K562 (cell line): ENCODE measurements around the gene CACNA2D3. TPM values are rescaled to one million over a fixed set of nuclear protein-coding genes. Genes with fewer than 3 reads are reported as not detected.

Experiments used
- ATAC-seq: fragments of 200-7000 bp; cut with Tn5 transposase; 3 replicates; pipeline ENCODE4 v1.9.1; 2020; ENCODE audit warnings: moderate library complexity
- BruUV-seq: library from RNA; stranded (reverse); fragments of 400-500 nt; replicated peaks from 2 replicates; lab custom pipeline; 2021; lab: Mats Ljungman, UMichigan
- CTCF ChIA-PET: fragments of 300-600 bp; formaldehyde crosslinking; extraction: SDS; loops from one replicate; lab custom pipeline; 2021; ENCODE audit warnings: low intra/inter-chr PET ratio; lab: Yijun Ruan, JAX
- POLR2A ChIA-PET: fragments of 300-600, 350-650 bp; sonication (Branson Sonifier 250); formaldehyde crosslinking; extraction: SDS; loops from one replicate; lab custom pipeline; 2021; ENCODE audit warnings: antibody characterized with exemption, inconsistent platforms; lab: Yijun Ruan, JAX
- DNase-seq, 4 experiments: peaks; one replicate each; pipeline versions ENCODE4 v3.0.0 to v3.0.0-alpha.2; 2011 to 2018; ENCODE audit warnings: low spot score in 3 of 4, mixed read lengths in 3 of 4; ENCODE audit errors: extremely low read depth in 1 of 4
- FAIRE-seq: peaks from 2 replicates; lab custom pipeline; 2011; peaks lifted over from hg19 to GRCh38; lab: Jason Lieb, UNC
- H2AFZ ChIP-seq: 2 replicates; pipeline ENCODE4 v1.6.0; 2011; ENCODE audit warnings: low read depth, low read length, control low read depth, inconsistent platforms
- H3K27ac ChIP-seq: fragments of 200-600 bp; 3 replicates; pipeline ENCODE4 v1.8.0; 2011; ENCODE audit warnings: low read depth, mild to moderate bottlenecking, control low read depth, inconsistent platforms, low read length, moderate library complexity, mixed read lengths; ENCODE audit errors: extremely low read depth
- H3K27me3 ChIP-seq, 2 experiments: fragments of 300-600 bp in 1 of 2; 2 replicates in 1 of 2; 3 replicates in 1 of 2; pipeline versions ENCODE4 v1.6.0 to v1.8.0; 2011; ENCODE audit warnings: inconsistent platforms in 2 of 2, low read length in 2 of 2, mild to moderate bottlenecking in 1 of 2, mixed read lengths in 1 of 2, moderate library complexity in 1 of 2; ENCODE audit not compliant: control insufficient read depth in 2 of 2, insufficient read depth in 2 of 2
- H3K36me3 ChIP-seq: fragments of 300-600 bp; 3 replicates; pipeline ENCODE4 v1.8.0; 2011; ENCODE audit warnings: mild to moderate bottlenecking, low read length, inconsistent platforms; ENCODE audit not compliant: control insufficient read depth, insufficient read depth
- H3K4me1 ChIP-seq, 2 experiments: fragments of 200-600 bp in 1 of 2; replicated peaks in 1 of 2; 2 replicates in 1 of 2; 3 replicates in 1 of 2; pipeline versions ENCODE4 v1.5.1 to v1.8.0; 2011; ENCODE audit warnings: inconsistent platforms in 2 of 2, low read length in 2 of 2, mild to moderate bottlenecking in 1 of 2, mixed read lengths in 1 of 2, moderate library complexity in 1 of 2; ENCODE audit not compliant: control insufficient read depth in 2 of 2, insufficient read depth in 2 of 2
- H3K4me2 ChIP-seq: 2 replicates; pipeline ENCODE4 v1.6.1; 2011; ENCODE audit warnings: low read length, control low read depth, inconsistent platforms, mixed read lengths; ENCODE audit not compliant: insufficient read depth
- H3K4me3 ChIP-seq: fragments of 200-600 bp; sonication (generic), shearing (Covaris generic); 2 replicates; pipeline ENCODE4 v1.5.1; 2016; ENCODE audit warnings: control low read depth, inconsistent platforms
- H3K79me2 ChIP-seq: fragments of 200-600 bp; 3 replicates; pipeline ENCODE4 v1.8.0; 2011; ENCODE audit warnings: low read length, inconsistent platforms; ENCODE audit not compliant: control insufficient read depth, insufficient read depth
- H3K9ac ChIP-seq, 2 experiments: 2 replicates each; pipeline versions ENCODE4 v1.6.0 to v1.6.1; 2011; ENCODE audit warnings: low read depth in 2 of 2, low read length in 2 of 2, control low read depth in 1 of 2, inconsistent platforms in 1 of 2, mild to moderate bottlenecking in 1 of 2, mixed read lengths in 1 of 2; ENCODE audit not compliant: insufficient read depth in 1 of 2
- H3K9me1 ChIP-seq: one replicate; pipeline ENCODE4 v1.6.0; 2011; ENCODE audit warnings: inconsistent platforms, mild to moderate bottlenecking, low read length, moderate library complexity; ENCODE audit not compliant: control insufficient read depth, insufficient read depth
- H3K9me3 ChIP-seq: replicated peaks from 2 replicates; pipeline ENCODE4 v1.5.1; 2011; ENCODE audit warnings: low read depth, low read length, inconsistent platforms; ENCODE audit not compliant: control insufficient read depth, insufficient read depth
- H4K20me1 ChIP-seq: replicated peaks from 2 replicates; pipeline ENCODE4 v1.6.1; 2011; ENCODE audit warnings: low read length, inconsistent platforms, mixed read lengths; ENCODE audit not compliant: control insufficient read depth, insufficient read depth
- HNRNPUL1 ChIP-seq: fragments of 200-400 bp; formaldehyde crosslinking; IDR thresholded peaks from 2 replicates; pipeline ENCODE4 v1.6.1; 2017; ENCODE audit warnings: low read length
- RNF219 ChIP-seq: fragments of 250-450 bp; sonication (Bioruptor Pico); IDR thresholded peaks from 2 replicates; pipeline ENCODE4 v1.5.0; 2022; ENCODE audit warnings: mild to moderate bottlenecking
- UBTF ChIP-seq, 2 experiments: IDR thresholded peaks; 2 replicates each; pipeline ENCODE4 v1.6.1; 2012; ENCODE audit warnings: improper control_type of control experiment in 2 of 2, low read depth in 2 of 2, low read length in 2 of 2, borderline replicate concordance in 1 of 2
- ZNF324 ChIP-seq: fragments of 250-450 bp; sonication (Bioruptor Pico); IDR thresholded peaks from 2 replicates; pipeline ENCODE4 v1.4.0; 2020; ENCODE audit warnings: mild to moderate bottlenecking
- WGBS: fragments of 100-300 bp; shearing (Covaris generic); methylation state at CpG from one replicate; pipeline ENCODE4 v1.1.6; 2016; ENCODE audit warnings: low coverage, mixed read lengths; ENCODE audit not compliant: insufficient coverage; ENCODE audit errors: missing lambda C conversion rate; 5-methylcytosine and 5-hydroxymethylcytosine counted together
- in situ Hi-C: fragments of 300-500 bp; cut with MboI; formaldehyde crosslinking; loops from 4 replicates; pipeline ENCODE4 v1.15.0; 2018; ENCODE audit warnings: inconsistent platforms, mixed read lengths
- intact Hi-C: fragments of 100-400 bp; cut with micrococcal nuclease; formaldehyde crosslinking; loops from 2 replicates; pipeline ENCODE4 v1.14.2; 2022
- polyA plus RNA-seq, 8 experiments: library from polyadenylated mRNA; depleted of rRNA in 4 of 8; stranded (reverse) in 5 of 8; unstranded in 3 of 8; fragments of >200 nt; fragmentation: Nextera tagmentation in 2 of 8; fragmentation: Illumina TruSeq in 1 of 8; extraction: Ambion mirVana in 2 of 8; extraction: Trizol in 1 of 8; gene quantifications; 2 replicates each; pipeline versions ENCODE4 v1.2.1 to v1.2.3, GENCODE V29; 2011 to 2014; ENCODE audit warnings: inconsistent platforms in 1 of 8, missing spikeins in 1 of 8
- total RNA-seq, 7 experiments: library from RNA; depleted of rRNA in 6 of 7; stranded (reverse); fragments of >200 nt in 6 of 7; fragmentation: Illumina TruSeq in 2 of 7; extraction: Trizol in 2 of 7; gene quantifications; 2 replicates each; pipeline versions ENCODE4 v1.2.1 to v1.2.3, GENCODE V29; 2011 to 2021; ENCODE audit warnings: low replicate concordance in 1 of 7

Gene CACNA2D3
- total and polyA plus RNA-seq, 9 of the 15 experiments (the other 6 are each of a cell fraction or from before 2014, with no cell fraction given) = 0.01 TPM; not detected in 8

DNA sequence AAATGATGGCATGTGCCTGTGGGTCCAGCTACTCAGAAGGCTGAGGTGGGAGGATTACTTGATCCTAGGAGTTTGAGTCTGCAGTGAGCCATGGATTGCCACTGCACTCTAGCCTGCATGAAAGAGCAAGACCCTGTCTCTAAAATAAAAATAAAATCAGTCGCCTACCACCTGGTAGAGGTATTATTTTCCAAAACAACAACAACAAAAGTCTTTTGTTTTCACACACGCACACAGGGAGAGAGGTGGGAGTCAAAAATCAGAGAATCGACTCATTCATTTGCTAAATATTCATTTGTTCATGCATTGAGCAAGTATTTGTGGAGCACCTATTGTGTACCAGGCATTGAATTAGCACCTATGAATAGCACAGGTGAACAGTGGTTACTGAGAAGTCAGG lies 587.4 kb downstream of the CACNA2D3 start (continued):
- TF ChIP-seq UBTF (IDR thresholded peaks at IDR 0.05; ENCODE audit: borderline replicate concordance in 1 of 2, low read depth in 2 of 2, low read length in 2 of 2) = no peak

DNA sequence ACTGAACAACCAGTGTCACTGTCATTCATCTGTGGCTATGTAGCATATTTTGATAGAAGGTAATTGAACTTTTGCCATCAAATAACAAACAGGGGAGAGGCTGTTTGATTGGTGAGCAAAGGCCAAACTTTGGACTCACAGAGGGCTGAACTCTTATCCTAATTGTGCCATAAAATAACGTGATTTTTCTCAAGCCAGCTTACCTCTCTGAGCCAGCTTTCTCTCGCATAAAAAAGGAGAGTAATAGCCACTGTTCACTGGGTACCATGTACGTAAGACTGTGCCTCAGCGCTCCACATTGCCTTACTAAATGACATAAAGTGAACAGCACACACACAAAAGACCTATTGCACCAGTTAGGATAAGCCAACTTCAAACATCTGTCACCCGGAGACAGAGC lies 588.6 kb downstream of the CACNA2D3 start:
- Histone ChIP-seq H3K9me3 (no peaks in the 10 kb centered on the region), H3K9me1 (no peaks in the 10 kb centered on the region), H3K4me3 (no peak overlapping the region), H3K36me3 (no peaks in the 10 kb centered on the region), H3K27me3 (no peaks in the 10 kb centered on the region), H3K4me2 (no peak overlapping the region), H3K79me2 (no peaks in the 10 kb centered on the region), H2AFZ (no peak overlapping the region), H3K9ac (no peak overlapping the region), H3K4me1 (no peaks in the 10 kb centered on the region), H3K27ac (no peak overlapping the region), H4K20me1 (no peaks in the 10 kb centered on the region)
- intact Hi-C loops (no loop called here), in situ Hi-C loops (no loop called here)
- no TSS peak for BruUV-seq
- no peak for TF ChIP-seq RNF219 (CRISPR knock-in tag)
- TF ChIP-seq ZNF324 = no peak
- no peak for TF ChIP-seq HNRNPUL1
- 0% methylated on average over 5 of the region's 5 CpGs for WGBS
- ATAC-seq (no peak), DNase-seq (no peak), FAIRE-seq (no peak)
- CTCF ChIA-PET = no interaction called here
- POLR2A ChIA-PET = no interaction called here
